Activated CD4-positive, alpha-beta T cell treated with anti-CD3 and anti-CD28 coated beads for 1 hour (primary cell): Measurements from ENCODE around the gene SPATA16.
"Not testable (repeated sequence)": the region's sequence is repeated elsewhere in the genome, so short reads cannot be mapped to it uniquely, and the experiment has no call there.

Source experiments
- DNase-seq: peaks from one replicate; pipeline ENCODE4 v3.0.0-alpha.2; 2020

SPATA16 gene

DNA sequence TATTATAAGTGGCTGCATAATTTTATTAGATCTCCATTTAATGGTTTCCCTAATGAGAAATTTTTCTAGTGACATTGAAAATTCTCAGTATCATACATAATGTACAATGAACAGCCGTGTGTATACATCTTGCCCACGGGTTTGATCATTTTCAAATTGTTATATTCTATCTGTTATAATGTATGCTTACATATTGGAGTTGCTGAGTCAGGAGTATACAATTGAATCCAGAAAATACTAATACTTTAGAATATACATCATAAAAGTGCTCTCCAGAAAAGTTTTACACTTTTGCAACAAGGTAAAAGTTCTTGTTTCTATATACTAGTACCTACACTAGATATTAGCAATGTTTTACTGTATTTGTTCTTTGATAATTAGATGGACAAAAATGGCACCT is 82.8 kb downstream of the SPATA16 start:
- DNase-seq, result no peak

DNA sequence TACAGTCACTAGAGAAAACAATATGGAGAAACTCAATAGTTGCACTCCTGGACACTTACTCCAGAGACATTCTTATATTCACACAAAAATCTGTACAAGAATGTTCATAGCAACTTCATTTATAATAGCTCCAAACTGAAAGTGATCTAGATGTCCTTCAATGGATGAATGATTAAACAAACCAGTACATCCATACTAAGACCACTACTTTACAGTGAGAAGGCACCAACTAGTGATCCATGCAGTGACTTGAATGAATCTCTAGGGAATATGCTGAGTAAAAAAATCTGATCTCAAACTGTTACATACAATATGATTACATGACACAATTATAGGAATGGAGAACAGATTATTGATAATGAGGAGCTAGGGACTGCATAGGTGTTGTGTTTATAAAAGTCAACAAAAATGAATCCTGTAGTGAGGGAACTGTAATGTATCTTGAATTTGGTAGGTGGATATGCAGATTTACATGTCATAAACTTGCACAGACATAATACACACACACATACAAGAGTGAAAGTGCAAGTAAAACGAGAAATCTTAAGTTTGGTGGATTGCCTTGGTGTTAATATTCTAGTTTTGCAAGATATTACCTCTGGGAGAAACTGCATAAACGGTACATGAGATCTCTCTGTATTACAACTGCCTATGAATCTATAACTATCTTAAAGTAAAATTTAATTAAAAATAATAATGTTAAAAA is 85.7 kb downstream of the SPATA16 start:
- DNase-seq, result no peak

DNA sequence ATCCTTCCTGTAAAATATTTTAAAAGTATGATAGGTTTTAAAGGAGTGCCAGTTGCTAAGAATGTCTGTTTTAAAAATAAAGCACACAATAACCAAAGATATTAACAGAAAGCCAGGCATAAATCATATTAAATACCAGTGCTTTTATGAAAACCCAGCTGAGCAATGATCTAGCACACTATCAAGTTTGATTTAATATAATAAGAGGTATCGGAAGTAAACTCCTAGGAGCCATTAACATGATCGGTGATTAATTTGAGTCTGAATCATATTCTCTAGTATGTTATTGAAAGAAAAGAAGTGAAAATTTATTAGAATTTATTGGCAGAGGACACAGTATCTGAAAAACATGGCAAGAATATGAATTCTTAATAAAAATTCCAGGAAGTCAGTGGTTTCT is 91.7 kb downstream of the SPATA16 start:
- DNase-seq, result no peak

DNA sequence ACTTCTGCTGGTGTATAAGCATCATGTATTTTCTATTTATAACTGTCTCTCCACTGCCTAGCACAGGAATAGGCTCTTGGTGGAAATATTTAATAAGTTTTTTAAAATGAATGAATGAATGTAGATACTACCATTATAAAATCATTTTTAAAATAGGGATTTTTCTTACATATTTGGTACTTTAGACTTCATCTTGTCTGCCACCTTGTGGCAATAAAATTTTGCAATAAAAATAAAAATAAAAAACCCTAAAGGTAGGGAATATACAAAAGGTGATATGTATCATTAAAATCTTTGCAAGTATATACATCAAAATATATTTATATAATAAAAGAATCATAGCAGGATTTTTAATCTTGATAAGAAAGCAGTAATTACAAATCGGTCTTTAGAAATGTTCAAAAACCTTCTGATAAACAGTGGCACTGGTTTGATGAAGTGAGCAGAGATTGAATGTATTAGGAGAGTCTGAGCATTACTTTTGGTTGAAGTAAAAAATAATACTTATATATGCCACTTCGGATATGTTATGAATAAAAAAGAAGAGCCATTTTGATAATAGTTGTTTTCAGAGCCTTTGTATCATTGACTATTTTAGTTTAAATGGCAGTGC is 95.2 kb downstream of the SPATA16 start:
- DNase-seq, result no peak

DNA sequence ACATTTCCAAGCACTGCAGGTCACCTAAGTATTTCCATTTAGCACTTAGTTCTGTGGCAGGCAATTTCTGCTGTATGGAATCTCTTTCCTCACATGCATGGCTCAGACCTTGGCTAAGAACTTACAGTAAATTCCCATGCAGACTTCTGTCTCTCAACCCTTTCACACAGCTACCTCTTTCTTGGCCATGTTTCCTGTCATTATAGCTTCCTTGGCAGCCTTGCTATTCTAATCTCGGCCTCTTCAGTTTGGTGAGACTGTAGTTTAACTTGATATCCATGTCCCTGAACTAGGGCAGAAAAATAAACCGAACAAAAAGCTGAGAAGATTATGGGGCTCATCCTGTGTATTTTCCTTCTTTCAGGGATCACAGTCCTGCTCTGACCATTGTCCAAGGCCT is 96.0 kb downstream of the SPATA16 start:
- DNase-seq, result no peak

DNA sequence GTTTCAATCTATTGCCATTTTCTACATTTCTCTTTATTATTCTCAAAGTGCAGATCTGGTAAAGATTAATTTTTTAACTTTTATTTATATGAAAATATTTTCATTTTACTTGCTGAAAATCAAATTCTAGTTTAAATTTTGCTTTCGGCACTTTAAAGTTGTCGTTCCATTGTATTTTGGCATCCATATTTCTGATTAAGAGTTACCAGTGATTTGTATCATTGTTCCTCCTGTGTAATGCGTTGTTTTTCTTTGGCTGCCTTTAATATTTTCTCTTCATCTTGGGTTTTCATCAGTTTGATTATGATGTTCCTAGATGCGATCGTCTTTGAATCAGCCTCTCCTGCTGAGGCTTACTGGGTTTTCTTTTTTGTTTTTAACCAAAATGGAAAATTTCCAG is 97.3 kb downstream of the SPATA16 start:
- no peak for DNase-seq

DNA sequence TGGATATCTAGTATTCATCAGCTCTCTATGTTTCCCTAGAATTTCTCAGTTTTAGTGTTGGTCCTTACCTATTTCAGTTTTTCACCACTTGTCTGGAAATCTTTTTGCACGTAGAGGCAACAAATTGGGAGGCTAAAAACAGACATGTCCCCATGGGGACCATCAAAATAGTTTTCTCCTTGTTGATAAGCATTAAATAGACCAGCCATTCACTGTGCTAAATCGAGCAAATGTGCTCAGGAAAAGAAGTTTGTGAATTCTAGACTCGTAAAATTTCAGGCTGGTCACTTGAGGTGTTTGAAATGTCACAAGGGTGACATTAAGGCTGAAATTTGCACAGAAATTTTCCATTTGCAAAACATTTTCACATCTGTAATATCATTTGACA is 102.6 kb downstream of the SPATA16 start:
- no peak for DNase-seq

DNA sequence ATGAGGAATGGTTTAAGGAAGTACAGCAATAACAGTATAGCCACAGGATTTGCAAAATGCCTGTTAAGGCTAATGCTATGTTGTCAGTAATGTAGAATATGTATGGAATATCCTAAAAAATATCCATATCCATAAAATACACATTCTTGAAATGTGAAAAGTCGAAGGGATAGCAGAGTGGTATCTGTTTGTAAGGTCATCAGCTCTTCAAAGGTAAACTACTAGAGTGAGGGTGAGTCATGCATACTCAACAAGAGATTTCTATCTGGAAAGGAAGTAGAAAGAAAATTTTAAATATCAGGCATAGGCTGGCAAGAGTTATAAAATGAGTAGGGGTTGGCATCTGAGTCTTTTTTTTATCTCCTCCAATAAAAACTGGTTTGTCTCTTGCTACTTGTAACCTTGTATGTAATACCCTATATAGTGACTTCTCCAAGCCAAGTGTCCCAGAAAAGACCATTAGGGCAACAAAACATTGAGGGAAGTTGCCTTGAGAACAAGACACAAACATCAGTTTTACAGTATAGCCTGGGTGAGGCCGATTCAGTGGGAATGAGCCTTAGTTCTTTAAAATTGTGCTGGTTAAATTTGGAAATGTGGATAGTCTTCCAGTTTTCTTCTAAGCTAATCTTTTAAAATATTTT is 103.1 kb downstream of the SPATA16 start:
- no peak for DNase-seq

DNA sequence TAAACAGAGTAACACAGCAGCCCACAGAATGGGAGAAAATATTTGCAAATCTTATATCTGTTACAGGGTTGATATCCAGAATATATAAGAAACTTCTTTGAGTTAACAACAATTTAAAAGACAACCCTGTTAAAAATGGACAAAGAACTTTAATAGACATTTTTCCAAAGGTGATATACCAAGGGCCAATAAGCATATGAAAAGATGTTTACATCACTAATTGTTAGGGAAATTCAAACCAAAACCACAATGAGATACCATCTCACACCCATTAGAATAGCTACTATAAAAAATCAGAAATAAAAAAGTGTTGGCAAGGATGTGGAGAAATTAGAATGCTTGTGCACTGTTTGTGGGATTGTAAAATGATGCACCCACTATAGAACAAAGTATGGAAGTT is 110.8 kb downstream of the SPATA16 start:
- DNase-seq, result no peak

DNA sequence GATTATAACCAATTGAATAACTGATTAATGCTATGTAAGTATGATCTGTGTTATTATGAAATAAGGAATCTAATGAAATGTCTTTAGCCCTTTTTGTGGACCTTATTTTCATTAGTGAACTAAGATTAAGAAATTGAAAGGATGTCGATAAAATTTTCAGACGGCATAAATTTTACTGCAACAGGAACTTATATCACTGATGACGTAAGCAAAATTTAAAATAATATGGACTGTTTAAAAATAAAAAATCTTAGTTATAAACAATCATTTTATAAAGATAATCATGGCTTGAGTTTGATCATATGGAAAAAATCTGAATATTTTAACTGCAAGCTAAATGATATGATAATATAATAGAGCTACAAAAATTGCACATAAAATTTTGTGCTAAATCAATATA is 112.7 kb downstream of the SPATA16 start:
- DNase-seq, result no peak

DNA sequence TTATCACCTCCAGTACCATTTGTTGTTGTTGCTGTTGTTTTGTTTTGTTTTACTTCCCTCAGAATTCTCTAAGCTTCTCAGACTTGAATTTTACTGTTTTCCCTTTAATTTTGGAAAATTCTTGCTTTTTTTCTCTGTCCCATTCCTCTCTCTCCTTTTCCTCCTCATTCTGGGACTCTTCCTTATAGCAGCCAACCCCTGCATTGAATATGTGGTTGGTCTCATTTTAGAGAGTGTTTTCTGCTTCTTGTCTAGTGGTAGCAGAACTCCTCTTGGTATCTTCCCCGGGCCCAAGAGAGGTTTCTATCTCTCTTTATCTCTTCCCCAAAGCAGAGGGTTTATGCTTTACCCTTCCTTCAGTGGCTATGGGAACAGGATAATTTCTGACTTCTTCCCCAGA is 113.6 kb downstream of the SPATA16 start:
- no peak for DNase-seq

DNA sequence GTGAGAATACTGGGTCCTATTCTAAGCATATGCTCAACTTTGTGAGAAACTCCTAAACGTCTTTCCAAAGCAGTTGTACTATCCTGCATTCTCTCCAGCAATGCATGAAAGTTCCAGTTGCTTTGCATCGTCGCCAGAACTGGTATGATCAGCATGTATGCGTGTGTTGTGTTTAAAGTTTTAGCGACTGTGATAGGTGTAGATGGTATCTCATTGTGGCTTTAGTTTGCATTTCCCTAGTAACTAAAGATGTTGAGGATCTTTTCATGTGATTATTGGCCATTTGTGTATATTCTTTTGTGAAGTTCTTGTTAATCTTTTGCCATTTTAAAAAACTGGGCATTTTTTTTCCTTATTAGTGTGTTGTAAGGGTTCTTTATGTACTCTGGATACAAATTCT is 115.1 kb downstream of the SPATA16 start:
- no peak for DNase-seq

DNA sequence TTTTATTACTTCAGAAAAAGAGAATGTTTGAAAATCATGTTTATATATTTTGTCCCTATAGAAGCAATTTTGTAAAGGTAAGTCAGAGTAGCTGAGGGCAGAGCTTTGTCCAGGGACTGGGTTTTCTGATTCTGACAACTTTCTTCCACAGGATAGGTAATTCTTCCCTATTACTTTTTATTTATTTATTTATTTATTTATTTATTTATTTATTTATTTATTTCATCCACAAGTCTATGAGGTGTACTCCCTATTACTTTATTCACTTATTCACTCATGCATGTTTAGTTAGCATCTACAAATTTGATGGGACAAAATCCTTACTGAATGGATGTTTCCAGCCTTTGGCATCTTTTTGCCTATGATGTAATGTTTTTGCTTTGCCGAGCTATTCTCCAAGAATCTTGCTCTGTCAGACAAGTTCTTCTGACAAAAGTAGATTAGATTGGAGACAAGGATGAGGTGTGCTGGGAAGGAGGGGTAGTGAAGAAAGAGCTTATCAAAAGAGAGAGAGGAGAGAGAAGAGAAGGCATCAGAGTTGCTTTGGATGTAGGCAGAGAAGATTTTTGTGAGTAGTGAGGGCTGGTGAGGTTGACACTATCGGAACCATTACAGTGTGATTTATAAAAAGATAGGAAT is 119.4 kb downstream of the SPATA16 start:
- no peak for DNase-seq

DNA sequence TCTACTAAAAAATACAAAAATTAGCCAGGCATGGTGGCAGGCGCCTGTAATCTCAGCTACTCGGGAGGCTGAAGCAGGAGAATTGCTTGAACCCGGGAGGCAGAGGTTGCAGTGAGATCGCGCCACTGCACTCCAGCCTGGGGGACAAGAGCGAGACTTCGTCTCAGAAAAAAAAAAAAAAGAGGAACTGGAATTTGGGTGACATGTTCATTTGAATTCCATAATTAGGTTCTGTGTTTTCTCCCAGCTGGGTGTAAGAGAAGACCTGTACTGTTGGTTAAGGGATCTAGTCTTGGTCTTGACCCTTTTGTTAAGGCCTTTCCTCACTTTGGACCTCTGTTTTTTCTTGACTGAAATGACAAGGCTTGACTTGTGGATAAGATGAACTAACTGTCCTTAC is 120.9 kb downstream of the SPATA16 start:
- not testable (repeated sequence) for DNase-seq

DNA sequence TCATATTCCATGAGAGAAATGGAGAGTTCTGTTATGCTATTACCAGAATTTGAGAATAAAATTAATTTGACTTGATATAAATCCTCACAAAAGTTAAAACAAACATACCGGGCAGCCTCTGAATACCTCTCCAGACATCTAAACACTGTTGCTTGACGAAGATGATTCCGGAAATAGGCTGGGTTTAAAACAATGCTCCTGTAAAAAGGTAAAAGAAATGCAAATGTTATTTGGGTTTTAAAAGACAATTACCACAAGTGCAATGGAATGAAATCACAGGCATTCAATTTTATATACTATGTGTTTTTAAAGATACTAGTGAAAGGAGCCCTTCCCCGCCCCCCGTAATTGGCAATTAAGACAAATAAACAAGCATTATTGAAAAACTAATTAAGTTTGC is 121.7 kb downstream of the SPATA16 start:
- DNase-seq, result no peak

DNA sequence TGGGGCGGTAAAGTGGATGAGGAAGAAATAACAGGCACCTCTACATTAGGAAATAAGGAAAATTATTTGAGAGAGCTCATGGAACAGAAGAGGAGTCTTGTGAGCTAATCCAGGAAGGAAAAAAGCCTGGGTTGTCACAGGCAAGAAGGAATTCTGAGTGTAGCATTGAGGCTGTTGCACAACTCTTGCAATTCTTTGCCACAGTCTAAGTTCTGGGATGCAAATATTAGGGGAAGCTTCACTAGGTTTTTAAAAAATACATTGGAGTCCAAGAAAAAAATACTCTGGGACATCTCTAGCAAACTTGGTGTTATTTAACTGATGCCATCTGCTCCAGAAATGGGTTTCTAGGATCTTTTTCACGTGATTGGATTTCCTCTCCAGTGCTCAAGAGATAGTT is 122.3 kb downstream of the SPATA16 start:
- DNase-seq, result no peak

DNA sequence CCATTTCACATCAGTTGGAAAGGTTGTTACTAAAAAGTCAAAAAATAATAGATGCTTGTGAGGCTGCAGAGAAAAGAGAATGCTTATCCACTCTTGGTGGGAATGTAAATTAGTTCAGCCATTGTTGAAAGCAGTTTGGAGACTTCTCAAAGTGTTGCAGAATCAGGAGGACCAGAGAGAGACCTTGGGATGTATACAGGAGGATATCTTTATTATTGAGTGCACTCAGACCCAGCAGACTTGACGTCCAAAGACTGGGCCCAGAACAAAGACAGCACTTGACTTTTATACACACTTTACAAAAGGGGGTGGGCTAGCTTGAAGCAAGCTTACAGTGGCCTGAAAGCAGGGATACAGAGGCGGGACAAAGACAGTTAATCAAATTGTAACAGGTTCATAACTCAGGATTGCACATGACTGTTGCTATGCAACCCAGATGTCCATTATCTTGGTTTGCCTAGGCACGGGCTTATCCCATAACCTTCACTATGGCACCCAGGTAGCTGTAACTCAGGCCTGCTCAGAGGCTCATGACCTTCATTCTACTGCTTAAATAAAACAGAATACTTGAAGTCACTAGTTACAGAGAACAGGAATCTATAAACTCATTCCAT is 127.7 kb downstream of the SPATA16 start:
- DNase-seq, result no peak

DNA sequence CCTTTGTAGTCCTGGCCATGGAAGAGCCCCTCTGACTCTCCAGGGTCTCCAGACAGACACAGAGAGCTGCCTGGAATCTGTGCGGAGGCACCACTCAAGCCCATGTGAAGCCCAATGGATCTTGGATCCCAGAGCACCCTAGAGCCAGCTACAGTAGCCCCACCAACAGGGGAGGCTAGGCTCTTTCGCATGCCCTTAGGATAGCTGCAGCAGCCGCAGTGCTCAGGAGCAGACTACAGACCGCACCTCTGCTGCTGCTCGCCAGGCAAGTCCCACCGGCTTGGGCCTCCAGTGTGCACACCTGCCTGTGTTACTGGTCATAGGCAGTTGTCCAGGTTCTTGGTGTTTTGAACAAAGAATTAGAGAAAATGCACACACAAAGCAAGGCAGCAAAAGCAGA is 131.6 kb downstream of the SPATA16 start:
- DNase-seq, result no peak

DNA sequence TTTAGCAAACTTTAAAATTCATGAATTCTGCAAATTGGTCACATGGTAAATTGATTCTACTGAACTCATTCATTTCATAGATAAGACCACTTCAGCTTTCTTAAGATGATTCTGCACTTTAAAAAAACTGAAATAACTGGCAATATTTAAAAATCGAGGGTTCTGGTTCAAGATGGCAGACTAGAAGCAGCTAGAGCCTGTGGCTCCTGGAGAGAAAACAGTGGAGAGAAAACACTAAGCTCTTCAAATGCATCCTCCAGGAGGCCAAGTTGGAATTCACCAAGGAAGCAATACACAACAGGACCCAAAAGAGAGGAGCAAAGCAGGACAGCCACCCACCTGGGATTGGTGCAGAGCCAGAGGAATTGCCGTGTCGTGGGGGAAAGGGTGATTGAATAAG is 132.1 kb downstream of the SPATA16 start:
- DNase-seq, result no peak

DNA sequence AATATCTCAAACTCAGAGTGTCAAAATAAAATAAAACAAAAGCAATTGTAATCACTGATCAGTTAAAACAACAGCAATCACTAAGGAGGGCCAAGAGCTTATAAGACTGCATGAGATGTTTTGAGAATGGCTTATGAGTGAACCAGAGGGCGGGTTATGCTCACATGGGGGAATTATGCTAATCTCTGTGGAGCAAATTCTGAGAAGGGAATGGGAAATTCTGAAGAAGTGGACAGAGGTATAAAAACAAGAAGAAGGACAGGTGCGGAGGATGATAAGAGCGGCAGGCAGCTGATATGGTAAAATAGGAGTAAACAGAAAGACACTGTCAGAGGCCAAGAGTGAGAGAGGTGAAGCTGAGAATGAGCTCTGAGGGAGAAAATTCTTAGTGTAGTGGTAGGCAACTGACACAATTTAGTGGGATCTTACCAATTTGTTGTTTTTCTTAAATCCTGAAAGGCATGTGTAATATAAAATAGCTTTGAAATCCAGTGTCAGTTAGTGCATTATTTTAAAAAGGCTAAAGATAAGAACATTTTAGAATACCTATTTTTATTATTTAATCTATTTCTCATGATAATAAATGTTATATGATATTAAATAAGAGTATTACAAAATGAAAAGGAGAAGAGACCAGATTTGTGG is 133.8 kb downstream of the SPATA16 start:
- no peak for DNase-seq

DNA sequence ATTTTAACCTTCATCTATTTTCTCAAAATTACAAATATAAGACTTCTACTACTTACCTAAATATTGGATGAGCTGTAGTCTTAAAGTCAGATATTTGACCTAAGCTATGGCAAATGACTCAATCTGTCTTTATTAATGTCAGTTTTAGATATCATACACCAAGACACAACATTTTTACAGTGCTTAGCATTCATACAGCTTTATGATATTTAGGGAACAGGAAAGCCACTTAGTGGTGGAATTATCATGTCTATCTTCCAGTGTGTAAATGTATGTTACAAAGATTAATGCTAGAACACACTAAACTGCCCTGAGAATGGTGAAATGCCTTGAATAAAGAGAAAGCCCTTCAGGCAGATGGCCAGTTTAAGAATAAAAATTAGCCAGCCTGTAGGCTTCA is 135.0 kb downstream of the SPATA16 start:
- DNase-seq, result no peak

DNA sequence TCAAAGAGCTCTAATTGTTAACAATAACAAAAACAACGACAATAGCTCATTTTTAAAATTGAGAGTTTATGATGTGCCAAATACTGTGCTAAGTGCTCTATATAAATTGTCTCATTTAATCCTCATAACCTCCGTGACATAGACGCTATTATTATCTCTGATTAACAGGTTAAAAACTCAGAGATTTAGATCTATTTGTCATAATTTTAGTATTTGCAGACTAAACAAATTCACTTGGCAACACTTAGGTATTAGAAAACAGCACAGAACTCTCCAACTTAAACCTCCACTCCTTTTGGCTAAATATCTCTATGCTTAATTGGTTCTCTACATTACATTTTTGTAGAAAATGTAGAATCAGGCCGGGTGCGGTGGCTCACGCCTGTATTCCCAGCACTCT is 136.4 kb downstream of the SPATA16 start:
- DNase-seq, result no peak

DNA sequence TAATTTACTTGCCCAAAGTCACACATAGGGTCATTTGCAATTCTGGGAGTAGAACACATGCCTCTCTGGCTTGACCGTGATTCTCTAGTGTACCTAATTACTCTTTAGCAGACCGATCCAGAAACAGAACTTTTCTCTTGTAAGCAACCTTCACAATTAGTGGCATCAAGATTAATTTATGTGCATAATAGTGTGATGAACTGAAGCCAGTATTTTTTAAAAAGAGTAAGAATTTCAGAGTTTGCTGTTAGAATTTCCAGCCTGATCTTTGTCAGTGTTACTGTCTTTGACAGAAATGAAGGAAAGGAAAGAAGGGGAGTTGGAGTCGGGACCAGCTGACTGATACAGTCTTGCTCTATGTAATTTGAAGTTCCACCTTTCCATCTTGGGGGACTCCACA is 137.1 kb downstream of the SPATA16 start:
- no peak for DNase-seq
